SU-DHL-6 (cell line): ENCODE measurements around the gene NEURL2.

Experiments used
- CTCF ChIP-seq: fragments of 200-600 bp; sonication (generic); IDR thresholded peaks from one replicate; pipeline ENCODE4 v1.5.1; 2017; ENCODE audit warnings: antibody characterized with exemption, mild to moderate bottlenecking, low read length, moderate library complexity; ENCODE audit not compliant: insufficient read depth, poor library complexity, severe bottlenecking
- EZH2phosphoT487 ChIP-seq: fragments of 200-600 bp; sonication (generic), shearing (Covaris generic); conservative IDR thresholded peaks from 2 replicates; pipeline ENCODE4 v1.6.1; 2018; ENCODE audit warnings: mild to moderate bottlenecking, antibody characterized with exemption, low read length, moderate library complexity, mixed read lengths

DNA sequence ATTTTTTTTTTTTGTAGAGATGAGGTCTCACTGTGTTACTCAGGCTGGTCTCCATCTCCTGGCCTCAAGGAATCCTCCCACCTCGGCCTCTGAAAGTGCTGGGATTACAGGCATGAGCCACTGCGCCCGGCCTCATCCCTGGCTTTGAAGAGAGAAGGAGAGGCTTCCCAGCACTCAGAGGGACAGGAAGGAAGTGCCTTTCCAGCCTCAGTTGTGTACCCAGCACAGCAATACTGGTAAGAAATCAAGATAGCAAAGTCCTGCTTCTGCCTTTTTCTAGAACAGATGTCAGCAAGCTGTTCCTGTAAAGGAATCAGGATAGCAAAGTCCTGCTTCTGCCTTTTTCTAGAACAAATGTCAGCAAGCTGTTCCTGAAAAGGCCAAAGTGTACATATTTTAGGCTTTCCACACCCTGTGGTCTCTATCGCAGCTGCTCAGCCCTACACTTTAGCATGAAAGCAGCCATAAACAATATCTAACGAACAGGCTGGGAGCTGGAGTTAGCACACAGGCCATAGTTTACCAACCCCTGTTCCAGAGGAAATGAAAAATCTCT lies 27.3 kb upstream of the NEURL2 start:
- TF ChIP-seq CTCF = no peak
- TF ChIP-seq EZH2phosphoT487 = no peak
